Measurements from ENCODE around the gene APOBEC3H. TPM values are rescaled to one million over a fixed set of nuclear protein-coding genes. Genes with fewer than 3 reads are reported as not detected.

APOBEC3H gene
- total RNA-seq, 1 donor, result not detected

DNA sequence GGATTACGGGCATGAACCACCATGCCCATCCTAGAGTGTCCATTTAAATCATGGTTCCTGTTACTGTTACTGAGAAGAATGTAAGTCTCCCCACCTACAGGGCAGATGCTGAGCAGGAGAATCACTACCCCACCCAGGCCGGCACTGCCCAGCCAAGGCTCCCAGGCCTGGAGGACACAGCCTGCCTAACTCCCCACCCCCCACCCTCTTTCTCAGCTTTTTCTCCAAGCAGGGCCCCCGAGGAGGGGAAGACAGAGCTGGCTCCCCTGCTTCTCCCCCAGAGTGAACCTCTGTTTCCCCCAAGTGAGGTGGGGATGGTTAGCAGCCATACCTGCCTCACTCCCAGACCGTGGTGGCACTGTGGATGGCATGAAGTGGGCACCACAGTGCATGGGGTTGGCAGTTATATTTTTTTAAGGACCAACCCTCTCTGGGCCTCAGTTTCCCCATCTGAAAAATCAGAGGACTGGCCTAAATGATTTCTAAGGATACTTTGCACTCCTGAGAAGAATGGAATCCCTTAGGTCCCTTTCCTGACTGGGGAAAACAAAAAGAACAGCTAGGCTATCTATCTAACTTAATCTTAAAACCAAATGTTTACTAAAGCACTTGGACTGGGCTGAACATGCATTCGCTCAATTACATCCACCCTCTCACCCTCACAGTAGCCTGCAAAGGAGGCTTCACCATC, 50.4 kb downstream of the APOBEC3H start:
- H3K36me3 ChIP-seq (ENCODE audit: insufficient read depth, low read length), result no peaks in the 10 kb centered on the region
- H3K4me1 ChIP-seq (ENCODE audit: insufficient read depth, low read length), result peaks cover 19% of the 10 kb centered on the region
- TF ChIP-seq, protein P1, sequence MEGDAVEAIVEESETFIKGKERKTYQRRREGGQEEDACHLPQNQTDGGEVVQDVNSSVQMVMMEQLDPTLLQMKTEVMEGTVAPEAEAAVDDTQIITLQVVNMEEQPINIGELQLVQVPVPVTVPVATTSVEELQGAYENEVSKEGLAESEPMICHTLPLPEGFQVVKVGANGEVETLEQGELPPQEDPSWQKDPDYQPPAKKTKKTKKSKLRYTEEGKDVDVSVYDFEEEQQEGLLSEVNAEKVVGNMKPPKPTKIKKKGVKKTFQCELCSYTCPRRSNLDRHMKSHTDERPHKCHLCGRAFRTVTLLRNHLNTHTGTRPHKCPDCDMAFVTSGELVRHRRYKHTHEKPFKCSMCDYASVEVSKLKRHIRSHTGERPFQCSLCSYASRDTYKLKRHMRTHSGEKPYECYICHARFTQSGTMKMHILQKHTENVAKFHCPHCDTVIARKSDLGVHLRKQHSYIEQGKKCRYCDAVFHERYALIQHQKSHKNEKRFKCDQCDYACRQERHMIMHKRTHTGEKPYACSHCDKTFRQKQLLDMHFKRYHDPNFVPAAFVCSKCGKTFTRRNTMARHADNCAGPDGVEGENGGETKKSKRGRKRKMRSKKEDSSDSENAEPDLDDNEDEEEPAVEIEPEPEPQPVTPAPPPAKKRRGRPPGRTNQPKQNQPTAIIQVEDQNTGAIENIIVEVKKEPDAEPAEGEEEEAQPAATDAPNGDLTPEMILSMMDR (IDR thresholded peaks at IDR 0.05; ENCODE audit: extremely low read depth, low read depth, low read length), result no peak
- no peak overlapping the region for H3K4me3 ChIP-seq (ENCODE audit: insufficient read depth, low read length)
- no peak for DNase-seq (ENCODE audit: insufficient read length, low spot score, missing footprints)
- H4K20me1 ChIP-seq (ENCODE audit: insufficient read depth, low read length), result peaks cover 4% of the 10 kb centered on the region
- H3K79me2 ChIP-seq (ENCODE audit: insufficient read depth, low read length), result no peaks in the 10 kb centered on the region
- H3K27me3 ChIP-seq (ENCODE audit: insufficient read depth, low read length), result no peaks in the 10 kb centered on the region
- H3K27ac ChIP-seq (ENCODE audit: low read depth, low read length), result no peak overlapping the region
- H2AFZ ChIP-seq (ENCODE audit: low read length), result no peak overlapping the region
- H3K9me3 ChIP-seq (ENCODE audit: low read depth, low read length), result no peaks in the 10 kb centered on the region
- no peak overlapping the region for H3K4me2 ChIP-seq (ENCODE audit: insufficient read depth, low read length)

DNA sequence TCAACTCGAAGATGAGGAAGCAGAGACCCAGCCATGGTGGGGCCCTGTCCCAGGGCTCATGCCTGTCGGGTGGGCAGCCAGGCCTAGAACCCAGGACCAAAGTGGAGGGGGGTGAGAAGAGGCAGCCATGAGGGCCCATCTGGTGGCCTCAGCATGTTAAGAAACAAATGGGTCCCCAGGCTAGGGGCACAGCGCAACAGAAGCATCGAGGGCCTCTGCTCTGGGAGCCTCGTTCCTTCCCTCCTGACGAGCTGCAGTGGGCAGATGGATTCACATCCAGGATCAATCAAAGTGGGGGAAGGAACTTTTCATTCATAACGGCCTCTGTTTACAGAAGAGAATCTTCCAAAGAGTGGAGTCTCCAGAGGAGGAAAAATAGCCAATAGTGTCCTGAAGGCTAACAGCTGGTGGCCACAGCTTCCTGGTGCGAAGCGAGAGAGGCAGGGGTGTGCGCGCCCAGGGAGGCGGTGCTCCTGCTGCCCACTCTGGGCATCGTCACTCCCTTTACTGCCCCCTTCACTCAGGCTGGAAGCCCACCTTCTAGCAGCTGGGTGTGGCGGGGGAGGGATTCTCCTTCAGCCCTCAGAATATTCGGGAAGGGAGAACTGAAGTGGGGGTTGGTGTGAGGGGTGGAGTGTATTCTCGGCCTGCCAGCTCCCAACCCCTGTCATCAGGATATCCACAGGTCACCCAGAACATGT, 51.1 kb downstream of the APOBEC3H start:
- H3K4me1 ChIP-seq (ENCODE audit: insufficient read depth, low read length), result peaks cover 23% of the 10 kb centered on the region
- TF ChIP-seq, protein P1 (IDR thresholded peaks at IDR 0.05; ENCODE audit: extremely low read depth, low read depth, low read length), result no peak

DNA sequence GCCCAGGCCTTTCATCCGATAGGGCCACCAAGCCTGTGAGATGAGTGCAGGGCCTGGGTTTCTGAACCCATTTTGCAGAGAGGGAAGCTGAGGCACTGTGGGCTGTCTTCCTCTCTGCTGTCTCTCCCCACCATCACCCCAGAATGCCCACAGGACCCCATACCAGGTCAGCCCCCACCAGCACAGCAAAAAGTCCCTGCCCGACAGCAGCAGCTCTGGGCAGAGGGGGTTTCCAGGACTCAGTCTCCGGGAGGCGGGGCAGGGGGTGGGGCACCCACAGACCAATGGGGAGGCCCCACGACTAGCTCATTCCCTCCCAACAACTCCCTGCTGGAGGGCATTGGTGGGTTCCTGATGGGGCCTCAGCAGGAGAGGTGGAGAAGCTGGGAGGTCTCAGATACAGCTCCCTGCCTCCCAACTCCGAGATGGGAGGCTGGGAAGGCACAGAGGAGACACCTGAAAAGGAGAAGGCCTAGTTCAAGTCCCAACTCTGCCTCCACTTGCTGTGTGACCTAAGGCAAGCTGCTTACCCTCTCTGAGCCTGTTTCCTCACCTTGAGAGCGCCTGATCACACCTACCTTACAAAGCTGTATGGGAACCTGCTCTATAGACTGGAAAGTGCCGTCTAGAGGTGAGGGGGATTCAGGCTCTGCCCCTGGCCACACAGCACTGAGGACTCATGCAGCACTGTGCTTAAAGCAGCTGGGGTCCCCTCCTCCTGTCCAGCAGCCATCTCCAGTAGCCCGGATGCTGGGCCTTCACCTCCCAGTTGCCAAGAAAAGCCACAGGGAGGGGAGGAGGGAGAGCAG, 51.9 kb downstream of the APOBEC3H start:
- H3K4me3 ChIP-seq (ENCODE audit: insufficient read depth, low read length), result no peak overlapping the region
- H3K27me3 ChIP-seq (ENCODE audit: insufficient read depth, low read length), result peaks cover 11% of the 10 kb centered on the region
- TF ChIP-seq, protein P1 (IDR thresholded peaks at IDR 0.05; ENCODE audit: extremely low read depth, low read depth, low read length), result no peak
- H4K20me1 ChIP-seq (ENCODE audit: insufficient read depth, low read length), result peaks cover 4% of the 10 kb centered on the region
- H3K27ac ChIP-seq (ENCODE audit: low read depth, low read length), result no peak overlapping the region
- no peaks in the 10 kb centered on the region for H3K36me3 ChIP-seq (ENCODE audit: insufficient read depth, low read length)
- no peaks in the 10 kb centered on the region for H3K9me3 ChIP-seq (ENCODE audit: low read depth, low read length)
- no peak overlapping the region for H2AFZ ChIP-seq (ENCODE audit: low read length)
- peak; percentile 85 for DNase-seq (ENCODE audit: insufficient read length, low spot score, missing footprints)
- no peaks in the 10 kb centered on the region for H3K79me2 ChIP-seq (ENCODE audit: insufficient read depth, low read length)
- no peak overlapping the region for H3K4me2 ChIP-seq (ENCODE audit: insufficient read depth, low read length)
- peaks cover 24% of the 10 kb centered on the region for H3K4me1 ChIP-seq (ENCODE audit: insufficient read depth, low read length)

More for the DNA sequence above, 51.1 kb downstream of the APOBEC3H start:
- H3K27ac ChIP-seq (ENCODE audit: low read depth, low read length), result no peak overlapping the region
- H4K20me1 ChIP-seq (ENCODE audit: insufficient read depth, low read length), result peaks cover 4% of the 10 kb centered on the region
- H2AFZ ChIP-seq (ENCODE audit: low read length), result no peak overlapping the region
- H3K27me3 ChIP-seq (ENCODE audit: insufficient read depth, low read length), result peaks cover 3% of the 10 kb centered on the region
- no peak overlapping the region for H3K4me3 ChIP-seq (ENCODE audit: insufficient read depth, low read length)
- H3K4me2 ChIP-seq (ENCODE audit: insufficient read depth, low read length), result no peak overlapping the region
- peak; percentile 50 for DNase-seq (ENCODE audit: insufficient read length, low spot score, missing footprints)
- H3K9me3 ChIP-seq (ENCODE audit: low read depth, low read length), result no peaks in the 10 kb centered on the region
- H3K36me3 ChIP-seq (ENCODE audit: insufficient read depth, low read length), result no peaks in the 10 kb centered on the region
- H3K79me2 ChIP-seq (ENCODE audit: insufficient read depth, low read length), result no peaks in the 10 kb centered on the region

All from osteoblast (primary cell).